SHP77 treated with DMSO at 0.1 percent for 48 hours (cell line): ENCODE data around the gene NDUFA11.

Experiments used
- DNase-seq: peaks from one replicate; lab custom pipeline; 2025; lab: John Stamatoyannopoulos, UW

The NDUFA11 gene

DNA sequence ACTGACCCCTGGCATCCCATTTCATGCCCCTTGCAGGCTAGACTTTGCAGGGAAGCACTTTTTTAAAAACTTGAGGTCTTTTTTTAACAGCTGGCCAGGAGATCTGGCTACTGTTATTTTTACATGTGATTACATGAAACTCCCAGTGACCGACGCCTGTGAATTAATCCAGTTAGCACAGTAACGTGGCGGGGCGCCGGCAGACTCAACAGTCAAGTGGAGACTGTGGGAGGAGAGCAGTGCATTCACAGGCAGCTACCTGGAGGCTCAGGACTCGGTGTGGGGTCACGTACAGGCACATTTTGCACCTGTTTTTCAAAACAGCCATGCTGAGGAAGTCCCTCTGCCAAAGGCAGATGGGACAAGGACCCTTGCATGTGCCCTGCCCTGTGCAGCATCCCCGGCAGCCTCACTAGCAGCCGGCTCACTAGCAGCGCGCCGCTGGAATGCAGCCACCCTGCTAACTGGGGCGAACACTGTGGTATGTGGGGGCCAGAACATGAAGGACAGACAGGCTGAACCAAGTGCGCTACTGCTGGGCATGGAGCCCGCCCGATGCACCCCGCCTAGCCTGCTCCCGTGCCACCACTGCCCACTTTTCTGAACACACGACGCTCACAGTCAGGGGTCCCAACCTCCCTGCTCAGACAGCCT, 29.1 kb upstream of the NDUFA11 start:
- no peak for DNase-seq

DNA sequence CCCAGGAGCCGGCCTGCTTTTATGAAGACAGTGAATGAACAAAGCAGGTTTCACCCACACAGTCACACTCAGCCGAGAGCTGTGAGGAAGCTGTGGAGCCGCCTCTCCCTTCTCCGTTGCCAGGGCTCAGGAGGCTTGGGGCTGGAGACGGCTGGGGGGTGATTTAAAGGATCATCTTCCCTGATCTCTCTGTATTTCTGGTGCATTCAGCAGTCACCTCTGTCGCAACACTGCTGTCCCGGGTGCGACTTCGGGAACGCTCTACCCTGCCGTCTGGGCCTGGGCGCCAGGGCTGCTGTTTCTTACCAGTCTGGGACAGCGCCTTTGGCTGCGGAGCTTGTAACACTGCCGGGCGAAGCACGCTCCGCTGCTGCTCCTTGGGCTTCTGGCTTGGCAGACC, 28.6 kb upstream of the NDUFA11 start:
- DNase-seq = no peak

DNA sequence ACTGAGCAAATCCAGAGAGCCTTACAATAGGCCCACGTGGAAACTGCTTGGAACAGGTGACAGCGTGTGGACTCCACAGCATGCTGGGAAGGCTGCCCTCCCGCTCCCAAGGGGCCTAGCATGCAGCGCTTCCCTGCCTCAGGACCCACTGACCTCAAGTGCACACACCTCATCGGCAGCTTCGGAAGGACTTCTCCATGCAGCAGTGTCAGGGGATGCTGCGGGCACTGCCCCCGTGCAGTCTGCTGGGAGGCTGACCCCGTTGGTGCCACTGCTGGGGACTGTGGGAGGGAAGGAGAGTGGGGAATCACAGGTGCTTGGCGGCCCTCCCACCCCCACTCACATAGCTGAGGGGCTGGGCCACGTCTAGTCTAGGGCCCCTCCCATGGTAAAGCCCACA, 27.7 kb upstream of the NDUFA11 start:
- DNase-seq = no peak

DNA sequence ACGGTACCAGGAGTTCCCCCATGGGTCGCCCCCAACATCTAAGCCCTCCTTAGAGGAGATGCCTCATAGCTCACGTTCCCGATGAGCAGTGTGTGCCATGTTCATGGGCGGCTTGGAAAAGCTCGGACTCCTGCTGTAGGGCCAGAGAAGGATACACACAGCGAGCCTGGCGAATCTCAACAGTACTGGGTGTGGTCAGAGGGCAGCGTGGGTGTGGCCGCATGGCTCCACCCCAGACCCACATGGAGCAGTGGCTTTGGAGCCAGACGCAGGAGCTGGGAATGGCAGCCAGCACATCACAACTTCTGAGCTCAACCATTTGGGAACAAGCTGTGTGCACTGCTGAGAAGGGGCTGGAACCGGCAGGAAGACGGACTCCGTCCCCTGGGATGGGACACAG, 26.0 kb upstream of the NDUFA11 start:
- DNase-seq = no peak

DNA sequence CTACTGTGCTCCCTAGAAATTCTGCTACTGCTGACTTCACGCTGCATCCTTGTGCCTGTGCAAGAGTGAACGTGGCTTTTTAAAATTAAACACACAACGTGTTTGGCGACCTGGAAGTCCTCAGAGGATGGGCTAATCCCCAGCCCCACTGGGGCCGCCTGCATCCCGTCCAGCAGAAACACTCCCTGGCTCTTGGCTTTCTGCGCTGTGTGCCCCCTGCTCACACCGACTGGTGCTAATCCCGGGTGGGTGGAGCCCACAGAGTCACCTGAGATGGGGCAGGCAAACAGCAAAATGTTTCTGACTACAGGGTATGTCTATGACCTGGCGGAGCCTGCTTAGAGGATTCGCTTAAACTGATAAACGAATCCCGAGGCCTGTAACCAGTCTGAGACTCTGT, 25.6 kb upstream of the NDUFA11 start:
- no peak for DNase-seq

DNA sequence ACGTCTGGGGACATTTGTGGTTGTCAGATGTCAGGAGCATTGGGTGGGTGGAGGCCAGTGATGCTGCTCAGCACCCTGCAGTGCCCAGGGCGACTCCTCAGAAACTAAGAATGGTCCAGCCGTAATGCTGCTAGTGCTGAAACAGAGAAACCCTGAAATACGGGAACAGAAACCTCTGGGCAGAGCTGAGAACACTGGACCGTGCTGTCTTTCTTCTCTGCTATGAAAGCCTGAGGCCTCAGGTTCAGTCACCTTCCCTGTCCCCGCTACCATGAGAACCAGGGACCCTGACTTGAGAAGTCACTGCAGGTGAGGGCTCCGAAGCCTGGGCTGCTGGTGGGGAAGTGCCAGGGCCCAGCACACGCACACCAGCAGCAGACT, 23.8 kb upstream of the NDUFA11 start:
- DNase-seq = no peak

DNA sequence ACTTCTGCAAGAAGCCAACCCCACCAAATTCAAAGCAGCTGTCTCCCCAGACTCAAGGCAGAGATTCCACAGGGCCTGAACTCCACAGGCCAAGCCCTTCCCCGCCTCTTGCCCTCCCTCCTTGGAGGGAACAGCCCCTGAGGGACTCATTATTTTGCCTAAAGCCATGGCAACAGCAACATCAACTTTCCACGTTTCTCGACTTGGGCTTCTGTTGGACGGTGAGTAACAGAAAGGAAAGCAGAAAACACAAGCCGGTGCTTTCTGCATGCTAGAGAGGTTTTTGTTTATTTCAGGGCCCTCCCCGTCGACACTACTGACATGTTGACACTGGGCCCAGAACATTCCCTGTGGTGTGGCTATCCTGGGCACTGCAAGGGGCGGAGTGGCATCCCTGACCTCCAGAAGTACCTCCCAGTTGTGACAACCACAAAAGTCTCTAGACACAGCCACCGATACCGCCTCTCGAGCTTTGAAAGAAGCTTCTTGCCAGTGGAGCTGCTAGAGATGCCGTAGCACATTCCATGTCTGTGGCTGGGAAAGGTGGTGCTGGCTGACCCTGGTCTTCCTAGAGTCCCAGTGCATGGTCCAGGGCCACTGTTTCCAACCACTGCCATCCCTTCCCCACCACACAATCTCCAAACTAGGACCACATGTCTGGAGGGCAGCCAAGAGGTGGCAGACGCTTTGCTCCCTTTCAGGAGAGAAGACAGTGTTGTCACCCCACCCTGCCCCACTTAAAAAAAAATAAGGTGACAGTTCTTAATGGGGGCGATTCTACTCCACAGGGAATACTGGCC, 23.3 kb upstream of the NDUFA11 start:
- DNase-seq = no peak

DNA sequence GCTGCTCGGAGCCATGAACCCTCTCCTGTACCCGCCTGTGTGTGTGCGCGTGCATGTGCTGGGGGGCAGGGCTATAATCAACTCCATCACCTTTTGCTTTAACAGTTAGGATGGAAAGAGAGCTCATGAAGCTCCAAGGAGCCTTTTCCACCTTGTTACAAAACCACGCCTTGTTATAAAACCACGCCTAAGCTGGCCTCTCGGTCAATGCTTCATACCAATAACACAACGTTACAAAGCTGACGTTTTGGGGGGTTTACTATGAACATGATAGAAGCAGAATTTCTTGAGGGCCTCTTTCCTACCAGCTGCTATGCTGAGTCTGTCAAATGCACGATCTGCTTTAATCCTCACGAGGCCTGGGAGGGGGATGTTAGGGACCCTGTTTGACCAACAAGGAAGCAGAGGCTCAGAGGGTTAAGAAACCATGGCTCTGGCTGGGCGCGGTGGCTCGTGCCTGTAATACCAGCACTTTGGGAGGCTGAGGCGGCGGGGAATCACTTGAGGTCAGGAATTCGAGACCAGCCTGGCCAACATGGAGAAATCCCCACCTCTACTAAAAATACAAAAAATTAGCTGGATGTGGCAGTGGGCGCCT, 22.3 kb upstream of the NDUFA11 start:
- DNase-seq = no peak

DNA sequence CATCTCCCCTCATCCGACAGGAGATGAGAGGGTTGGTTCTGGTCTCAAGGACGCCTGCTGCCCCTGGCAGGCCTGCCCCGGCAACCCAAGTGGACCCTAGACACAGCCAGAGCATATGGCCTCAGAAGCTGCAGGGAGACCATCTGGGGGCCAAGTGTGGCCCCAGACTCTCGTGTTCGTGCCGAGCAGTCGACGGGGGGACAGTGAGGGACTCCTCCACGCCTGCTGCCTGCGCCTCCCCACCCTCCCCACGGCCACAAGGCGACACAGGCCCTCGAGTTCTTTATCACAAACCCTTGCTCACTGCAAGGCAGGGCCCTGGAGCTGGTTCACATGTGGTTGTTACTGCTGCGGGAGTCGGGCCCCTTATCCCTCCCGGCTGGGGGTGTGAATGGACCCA, 19.8 kb upstream of the NDUFA11 start:
- DNase-seq = no peak

DNA sequence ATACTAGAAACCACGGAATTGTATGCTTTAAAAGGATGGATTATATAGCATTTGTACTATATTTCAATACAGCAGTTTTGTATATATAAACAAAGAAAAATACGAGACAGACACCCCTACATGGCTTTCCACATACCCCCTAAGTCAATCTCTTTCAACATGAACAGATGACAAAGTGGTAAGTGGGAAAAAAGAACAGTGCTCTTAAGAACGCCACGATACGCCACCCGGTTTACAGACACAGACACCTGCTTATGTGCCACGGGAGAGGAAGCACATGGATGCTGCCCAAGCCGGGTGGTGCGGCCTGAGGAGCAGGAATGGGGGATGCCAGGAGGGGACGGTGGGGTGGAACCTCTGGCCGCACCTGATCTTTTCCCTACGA, 18.6 kb upstream of the NDUFA11 start:
- DNase-seq = no peak

DNA sequence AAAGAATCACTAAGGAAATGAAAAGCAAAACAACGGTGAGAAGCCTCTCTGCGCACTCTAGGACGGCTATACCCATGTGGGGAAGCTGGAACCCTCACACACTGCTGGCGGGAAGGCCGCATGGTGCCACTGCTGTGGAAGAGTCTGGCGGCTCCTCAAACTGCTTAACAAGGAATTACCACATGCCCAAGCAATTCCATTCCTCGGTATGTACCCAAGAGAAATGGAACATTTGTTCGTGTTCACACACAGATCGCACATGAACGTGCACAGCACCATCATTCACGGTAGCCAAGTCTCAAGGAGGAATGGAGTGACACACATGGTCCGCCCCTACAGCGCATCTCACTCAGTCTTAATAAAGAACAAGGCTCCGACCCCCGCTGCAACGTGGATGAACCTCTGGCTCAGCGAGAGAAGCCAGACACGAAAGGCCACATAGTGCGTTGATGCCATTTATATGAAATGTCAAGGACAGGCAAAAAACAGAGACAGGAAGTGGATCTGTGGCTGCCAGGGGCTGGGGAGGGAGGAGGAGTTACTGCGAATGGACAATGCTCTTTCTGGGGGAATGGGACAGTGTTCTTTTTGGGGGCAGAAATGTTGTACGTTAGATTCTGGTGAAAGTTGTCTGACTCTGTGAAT, 18.0 kb upstream of the NDUFA11 start:
- DNase-seq = no peak

DNA sequence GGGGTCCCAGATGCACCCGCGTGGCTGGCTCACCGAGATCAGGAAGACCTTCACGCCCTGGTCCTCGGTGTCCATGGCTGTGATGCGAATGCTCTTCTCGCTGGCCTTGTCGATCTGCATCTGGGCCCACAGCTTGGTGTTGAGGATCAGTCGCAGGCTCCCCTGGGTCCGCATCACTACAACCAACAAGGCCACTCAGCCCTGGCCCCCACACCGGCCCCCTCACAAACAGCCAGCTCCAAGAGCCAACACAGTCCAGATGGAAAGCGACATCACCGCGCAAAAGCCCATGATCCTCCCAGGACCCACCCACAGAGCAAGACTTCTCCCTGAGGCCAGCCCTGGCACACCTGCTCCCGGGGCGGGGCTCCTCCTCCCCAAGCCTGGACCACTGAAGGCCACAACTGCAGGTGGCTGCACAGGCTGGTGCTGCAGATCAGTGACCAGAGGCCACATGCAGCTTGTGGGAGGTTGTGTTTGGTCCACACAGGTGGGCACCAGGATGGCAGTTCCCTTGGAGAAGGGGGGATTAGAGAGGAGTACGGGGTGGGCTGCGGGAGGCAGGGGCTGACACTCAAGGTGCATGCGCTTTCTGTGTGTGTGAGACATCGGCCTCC, 15.0 kb upstream of the NDUFA11 start:
- no peak for DNase-seq

DNA sequence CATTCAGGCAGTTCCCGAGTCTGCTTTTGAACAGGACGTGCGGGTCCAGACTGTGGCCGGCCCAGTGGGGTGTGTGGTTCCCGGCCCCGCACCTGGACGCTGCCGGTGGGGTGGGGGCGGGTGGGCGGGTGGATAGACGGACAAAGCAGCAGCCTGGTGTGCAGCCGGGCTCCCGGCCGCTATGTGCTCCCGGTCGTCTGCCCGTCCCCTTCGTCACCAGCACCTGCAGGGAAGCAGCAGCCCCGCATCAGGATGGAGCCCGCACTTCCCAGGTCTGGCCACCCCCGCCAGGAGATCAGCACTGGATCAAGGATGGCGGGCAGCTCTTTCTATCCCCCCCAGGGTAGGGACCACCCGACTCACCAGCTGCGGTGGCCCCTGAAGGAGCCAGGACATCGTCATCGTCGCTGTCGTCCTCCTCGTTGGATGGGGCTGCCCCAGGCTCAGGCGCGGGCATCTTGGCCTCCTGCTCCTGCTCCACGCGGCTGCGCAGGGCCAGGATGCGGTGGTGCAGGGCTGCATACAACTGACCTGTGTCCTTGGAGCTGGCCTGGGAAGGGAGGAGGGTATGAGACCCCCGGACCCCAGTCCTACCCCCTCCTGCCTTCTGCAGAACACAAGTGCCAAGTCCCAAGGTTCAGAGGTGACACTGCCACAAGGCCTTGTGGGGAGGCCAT, 14.0 kb upstream of the NDUFA11 start:
- DNase-seq = no peak

DNA sequence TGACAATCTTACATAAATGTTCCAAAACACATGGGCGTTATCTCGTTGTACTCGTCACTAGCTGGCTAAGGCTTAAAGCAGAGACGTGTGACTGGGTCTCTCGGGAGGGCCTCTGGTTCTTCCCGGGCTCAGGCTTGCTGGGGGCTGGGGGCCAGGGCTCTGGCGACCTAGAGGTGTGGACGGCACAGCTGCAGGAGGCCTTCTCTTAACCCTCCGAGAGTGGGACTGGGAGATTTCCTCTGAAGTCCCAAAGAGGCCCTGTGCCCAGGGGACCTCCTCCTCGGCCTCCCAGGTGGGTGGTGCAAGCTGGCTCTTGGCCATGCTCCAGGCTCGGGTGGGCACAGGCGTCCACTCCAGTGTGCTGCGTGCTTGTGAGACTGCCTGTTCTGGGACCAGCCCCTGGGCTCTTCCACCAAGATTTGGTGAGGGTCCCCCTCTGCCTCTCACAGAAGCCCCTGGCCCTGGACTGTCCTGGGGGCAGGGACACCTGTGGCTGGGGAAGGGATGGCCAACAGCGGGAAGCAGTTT, 12.7 kb upstream of the NDUFA11 start:
- no peak for DNase-seq

DNA sequence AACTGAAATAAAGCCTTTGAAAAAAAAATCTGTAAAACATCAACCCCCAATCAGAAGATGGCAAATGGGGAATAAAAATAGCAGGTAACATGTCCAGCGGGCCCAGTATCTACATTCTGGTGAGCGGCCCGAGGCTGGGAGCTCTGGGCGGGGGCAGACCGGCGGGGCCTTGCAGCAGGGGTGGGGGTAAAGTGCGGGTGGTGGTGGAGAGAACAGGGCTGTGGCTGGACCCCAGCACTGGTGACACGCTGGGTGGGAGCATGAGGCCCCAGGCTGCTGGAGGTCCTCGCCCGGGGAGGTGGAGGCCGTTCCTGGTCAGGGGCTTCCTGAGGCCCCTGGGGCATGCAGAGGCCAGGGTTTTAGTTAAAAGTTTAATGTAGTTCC, 12.2 kb upstream of the NDUFA11 start:
- no peak for DNase-seq

DNA sequence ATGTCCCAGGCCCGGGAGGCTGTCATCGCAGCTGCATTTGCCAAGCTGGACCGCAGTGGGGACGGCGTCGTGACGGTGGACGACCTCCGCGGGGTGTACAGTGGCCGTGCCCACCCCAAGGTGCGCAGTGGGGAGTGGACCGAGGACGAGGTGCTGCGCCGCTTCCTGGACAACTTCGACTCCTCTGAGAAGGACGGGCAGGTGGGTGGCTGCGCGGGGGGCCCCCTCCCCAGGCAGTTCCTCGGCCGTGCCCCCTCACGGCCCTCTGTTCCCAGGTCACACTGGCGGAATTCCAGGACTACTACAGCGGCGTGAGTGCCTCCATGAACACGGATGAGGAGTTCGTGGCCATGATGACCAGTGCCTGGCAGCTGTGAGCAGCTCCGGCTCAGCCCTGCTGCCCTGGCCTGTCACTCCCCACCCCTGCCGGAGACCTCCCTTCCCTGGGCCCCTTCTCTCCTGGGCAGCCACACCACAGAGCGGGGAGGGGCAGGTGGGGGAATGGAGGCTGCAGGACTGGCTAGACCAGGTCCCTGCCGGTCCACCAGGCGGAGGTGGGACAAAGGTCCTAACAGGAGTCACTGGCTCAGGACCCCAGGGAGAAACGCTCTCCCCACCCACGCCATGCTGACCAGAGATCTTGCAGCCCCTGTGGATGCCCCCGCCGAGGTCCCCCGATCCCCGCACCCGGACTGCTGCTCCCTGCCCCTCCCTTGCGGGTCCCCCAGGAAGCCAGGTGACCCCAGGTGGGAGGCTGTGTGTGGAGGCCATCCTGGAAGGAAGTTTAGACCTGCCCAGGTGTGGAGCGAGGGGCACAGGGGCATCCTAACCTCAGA, 11.6 kb upstream of the NDUFA11 start:
- no peak for DNase-seq

DNA sequence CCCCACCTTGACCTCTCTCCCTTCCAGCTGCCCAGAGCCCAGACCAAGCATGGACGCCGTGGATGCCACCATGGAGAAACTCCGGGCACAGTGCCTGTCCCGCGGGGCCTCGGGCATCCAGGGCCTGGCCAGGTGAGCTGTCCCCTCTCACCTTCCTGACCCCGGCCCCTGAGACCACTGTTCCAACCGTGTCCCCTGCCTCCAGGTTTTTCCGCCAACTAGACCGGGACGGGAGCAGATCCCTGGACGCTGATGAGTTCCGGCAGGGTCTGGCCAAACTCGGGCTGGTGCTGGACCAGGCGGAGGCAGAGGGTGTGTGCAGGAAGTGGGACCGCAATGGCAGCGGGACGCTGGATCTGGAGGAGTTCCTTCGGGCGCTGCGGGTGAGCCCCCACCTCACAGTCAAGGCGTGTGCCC, 10.8 kb upstream of the NDUFA11 start:
- no peak for DNase-seq

DNA sequence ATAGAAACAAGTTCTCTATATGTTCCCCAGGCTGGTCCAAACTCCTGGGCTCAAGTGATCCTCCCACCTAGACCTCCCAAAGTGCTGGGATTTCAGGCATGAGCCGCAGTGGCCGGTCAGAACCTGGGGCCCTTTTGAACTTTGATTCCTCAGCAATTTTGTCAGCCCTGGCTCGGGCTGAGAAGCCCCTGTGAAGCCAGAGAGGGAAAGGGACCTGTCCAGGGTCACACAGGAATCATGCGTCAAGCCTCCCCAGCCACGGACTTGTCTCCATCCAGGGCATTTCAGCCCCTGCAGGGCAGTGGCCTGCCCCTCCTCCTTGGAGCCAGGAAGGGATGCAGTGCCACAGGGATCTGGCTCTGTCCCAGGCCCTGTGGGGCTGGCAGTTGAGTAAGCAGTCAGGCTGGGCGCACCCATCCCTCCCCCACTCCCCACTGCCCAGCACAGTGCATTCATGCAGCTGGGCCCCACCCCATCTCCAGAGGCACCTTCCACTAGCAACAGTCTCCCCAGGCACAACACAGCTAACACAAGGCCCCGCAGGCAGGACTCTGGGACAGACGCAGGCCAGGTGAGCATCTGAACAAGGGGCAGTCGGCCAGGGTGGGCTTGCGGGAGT, 10.3 kb upstream of the NDUFA11 start, which contains the start of gene CAPS:
Gene CAPS, plus strand, starts transcription at position 516 of the 619 bp plus-strand sequence. CDS start 153 bp downstream, outside the sequence.
- DNase-seq = no peak

DNA sequence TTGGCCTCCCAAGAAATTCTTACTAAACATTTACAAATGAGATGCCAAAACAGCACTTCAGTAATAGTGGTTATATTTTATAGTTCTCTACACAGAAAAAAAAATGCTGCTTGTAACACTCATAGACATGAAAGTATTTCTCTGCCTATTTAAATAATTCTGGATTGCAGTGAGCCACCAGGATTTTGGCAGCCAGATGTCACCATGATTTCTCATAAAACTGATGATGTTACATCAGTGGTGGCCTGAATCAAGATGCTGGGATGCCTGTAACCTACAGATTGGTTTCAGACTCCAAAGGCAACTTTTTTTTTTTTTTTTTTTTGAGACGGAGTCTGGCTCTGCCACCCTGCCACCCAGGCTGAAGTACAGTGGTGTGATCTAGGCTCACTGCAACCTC, 7.8 kb upstream of the NDUFA11 start:
- DNase-seq = no peak

DNA sequence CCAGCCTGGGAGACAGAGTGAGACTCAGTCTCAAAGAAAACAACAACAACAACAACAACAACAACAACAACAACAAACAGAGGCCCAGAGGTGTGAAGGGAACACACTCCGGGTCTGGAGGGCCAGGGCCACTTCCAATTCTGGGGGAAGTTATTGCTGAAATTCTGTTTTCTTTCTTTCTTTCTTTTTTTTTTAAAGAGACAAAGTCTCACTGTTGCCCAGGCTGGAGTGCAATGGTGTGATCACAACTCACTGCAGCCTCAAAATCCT, 7.0 kb upstream of the NDUFA11 start:
- no peak for DNase-seq
